SK-N-SH (cell line): Measurements from ENCODE around the gene PICALM. TPM values are rescaled to one million over a fixed set of nuclear protein-coding genes. Genes with fewer than 3 reads are reported as not detected.

Experiments used
- CTCF ChIA-PET: fragments of 300-600, 350-600 bp; formaldehyde crosslinking; extraction: SDS; loops from one replicate; lab custom pipeline; 2021; lab: Yijun Ruan, JAX
- POLR2A ChIA-PET: fragments of 350-600 bp; sonication (Branson Sonifier 250); formaldehyde crosslinking; extraction: SDS; loops from one replicate; lab custom pipeline; 2020; ENCODE audit warnings: antibody characterized with exemption, inconsistent platforms; lab: Yijun Ruan, JAX
- DNase-seq: peaks from one replicate; pipeline ENCODE4 v3.0.0; 2012
- H2AFZ ChIP-seq: fragments of 200-600 bp; sonication (generic); 2 replicates; pipeline ENCODE4 v1.8.1; 2016; ENCODE audit warnings: antibody characterized with exemption, mild to moderate bottlenecking, low read depth
- H3F3A ChIP-seq: fragments of 200-600 bp; sonication (generic); replicated peaks from 2 replicates; pipeline ENCODE3; 2016; ENCODE audit warnings: antibody characterized with exemption, mild to moderate bottlenecking; ENCODE audit not compliant: insufficient read depth
- H3K27ac ChIP-seq, 2 experiments: fragments of 200-500 bp in 1 of 2; fragments of 200-600 bp in 1 of 2; sonication (Bioruptor generic) in 1 of 2; sonication (generic), shearing (Covaris generic) in 1 of 2; 2 replicates each; pipeline versions ENCODE4 v1.5.1 to v1.6.1; 2014 to 2016; ENCODE audit warnings: low read depth in 2 of 2, inconsistent platforms in 1 of 2, low read length in 1 of 2, mild to moderate bottlenecking in 1 of 2, mixed read lengths in 1 of 2
- H3K27me3 ChIP-seq: fragments of 200-600 bp; sonication (generic), shearing (Covaris generic); 2 replicates; pipeline ENCODE4 v1.6.1; 2016; ENCODE audit warnings: mixed run types; ENCODE audit not compliant: insufficient read depth
- H3K36me3 ChIP-seq, 2 experiments: fragments of 200-500 bp in 1 of 2; fragments of 200-600 bp in 1 of 2; sonication (Bioruptor generic) in 1 of 2; sonication (generic) in 1 of 2; replicated peaks in 1 of 2; 2 replicates each; pipeline versions ENCODE3 to v1.5.1; 2014 to 2016; ENCODE audit warnings: low read length in 1 of 2, mild to moderate bottlenecking in 1 of 2; ENCODE audit not compliant: insufficient read depth in 2 of 2, control insufficient read depth in 1 of 2
- H3K4me1 ChIP-seq, 2 experiments: fragments of 200-500 bp in 1 of 2; fragments of 200-600 bp in 1 of 2; sonication (Bioruptor generic) in 1 of 2; sonication (generic), shearing (Covaris generic) in 1 of 2; 2 replicates each; pipeline versions ENCODE4 v1.5.1 to v1.6.1; 2014 to 2016; ENCODE audit warnings: low read depth in 1 of 2, low read length in 1 of 2, mixed run types in 1 of 2; ENCODE audit not compliant: insufficient read depth in 2 of 2, control insufficient read depth in 1 of 2
- H3K4me2 ChIP-seq: fragments of 200-600 bp; sonication (generic), shearing (Covaris generic); 2 replicates; pipeline ENCODE4 v1.6.1; 2017; ENCODE audit warnings: mixed run types
- H3K4me3 ChIP-seq, 2 experiments: fragments of 200-500 bp in 1 of 2; fragments of 200-600 bp in 1 of 2; sonication (Bioruptor generic) in 1 of 2; sonication (generic), shearing (Covaris generic) in 1 of 2; 2 replicates each; pipeline versions ENCODE4 v1.5.1 to v1.8.1; 2014 to 2016; ENCODE audit warnings: low read depth in 2 of 2, inconsistent platforms in 1 of 2, low read length in 1 of 2, mild to moderate bottlenecking in 1 of 2, mixed read lengths in 1 of 2, moderate library complexity in 1 of 2
- H3K79me2 ChIP-seq: fragments of 200-600 bp; sonication (generic); 2 replicates; pipeline ENCODE4 v1.8.1; 2017; ENCODE audit warnings: mild to moderate bottlenecking; ENCODE audit not compliant: insufficient read depth
- H3K9ac ChIP-seq: fragments of 200-600 bp; sonication (generic); 2 replicates; pipeline ENCODE4 v1.6.1; 2017; ENCODE audit warnings: mixed run types
- H3K9me2 ChIP-seq: fragments of 200-600 bp; sonication (generic); 2 replicates; pipeline ENCODE4 v1.6.1; 2017; ENCODE audit warnings: mixed run types
- H3K9me3 ChIP-seq: fragments of 200-600 bp; sonication (generic); 2 replicates; pipeline ENCODE4 v1.6.1; 2017; ENCODE audit warnings: mixed run types, mild to moderate bottlenecking, moderate library complexity
- H4K20me1 ChIP-seq: fragments of 200-600 bp; sonication (generic); 2 replicates; pipeline ENCODE4 v1.6.1; 2017; ENCODE audit warnings: mild to moderate bottlenecking, mixed run types; ENCODE audit not compliant: insufficient read depth
- ELF1 ChIP-seq: IDR thresholded peaks from 2 replicates; pipeline ENCODE4 v1.4.0; 2012
- FOXJ3 ChIP-seq: sonication (generic); formaldehyde crosslinking; IDR thresholded peaks from 2 replicates; pipeline ENCODE4 v1.5.1; 2020; ENCODE audit warnings: mild to moderate bottlenecking, missing genetic modification reagents
- FOXM1 ChIP-seq: IDR thresholded peaks from 2 replicates; pipeline ENCODE4 v1.4.0; 2012; ENCODE audit warnings: low read depth, mild to moderate bottlenecking
- MXI1 ChIP-seq: IDR thresholded peaks from 2 replicates; pipeline ENCODE4 v1.6.1; 2012; ENCODE audit warnings: mild to moderate bottlenecking, low read depth, low read length, improper control_type of control experiment
- RFX5 ChIP-seq: IDR thresholded peaks from 2 replicates; pipeline ENCODE4 v1.6.1; 2012; ENCODE audit warnings: mild to moderate bottlenecking, improper control_type of control experiment, low read length
- SMC3 ChIP-seq: IDR thresholded peaks from 2 replicates; pipeline ENCODE4 v1.6.1; 2012; ENCODE audit warnings: low read depth, low read length, improper control_type of control experiment
- TAF1 ChIP-seq: IDR thresholded peaks from 2 replicates; pipeline ENCODE4 v1.6.1; 2012; ENCODE audit warnings: low read depth, mild to moderate bottlenecking, low read length, moderate library complexity, borderline replicate concordance
- TCF12 ChIP-seq: IDR thresholded peaks from 2 replicates; pipeline ENCODE4 v1.4.0; 2012
- WGBS: methylation state at CpG from one replicate; pipeline ENCODE4 v1.1.6; 2017; ENCODE audit warnings: low lambda C conversion rate; 5-methylcytosine and 5-hydroxymethylcytosine counted together
- polyA plus RNA-seq, 3 experiments: library from polyadenylated mRNA; depleted of rRNA; stranded (reverse); fragments of >200 nt; gene quantifications; 2 replicates each; pipeline ENCODE4 v1.2.3, GENCODE V29; 2012
- TF ChIP-seq, protein P1 (sequence below): IDR thresholded peaks from 2 replicates; pipeline ENCODE4 v1.4.0; 2012; ENCODE audit warnings: low read depth, borderline replicate concordance
- TF ChIP-seq, protein P2 (sequence below): IDR thresholded peaks from 2 replicates; pipeline ENCODE4 v1.6.1; 2012; ENCODE audit warnings: mild to moderate bottlenecking, low read depth, low read length, moderate library complexity

PICALM gene
- polyA plus RNA-seq, 1 of the 3 experiments (the other 2 are of a cell fraction): 103 TPM

DNA sequence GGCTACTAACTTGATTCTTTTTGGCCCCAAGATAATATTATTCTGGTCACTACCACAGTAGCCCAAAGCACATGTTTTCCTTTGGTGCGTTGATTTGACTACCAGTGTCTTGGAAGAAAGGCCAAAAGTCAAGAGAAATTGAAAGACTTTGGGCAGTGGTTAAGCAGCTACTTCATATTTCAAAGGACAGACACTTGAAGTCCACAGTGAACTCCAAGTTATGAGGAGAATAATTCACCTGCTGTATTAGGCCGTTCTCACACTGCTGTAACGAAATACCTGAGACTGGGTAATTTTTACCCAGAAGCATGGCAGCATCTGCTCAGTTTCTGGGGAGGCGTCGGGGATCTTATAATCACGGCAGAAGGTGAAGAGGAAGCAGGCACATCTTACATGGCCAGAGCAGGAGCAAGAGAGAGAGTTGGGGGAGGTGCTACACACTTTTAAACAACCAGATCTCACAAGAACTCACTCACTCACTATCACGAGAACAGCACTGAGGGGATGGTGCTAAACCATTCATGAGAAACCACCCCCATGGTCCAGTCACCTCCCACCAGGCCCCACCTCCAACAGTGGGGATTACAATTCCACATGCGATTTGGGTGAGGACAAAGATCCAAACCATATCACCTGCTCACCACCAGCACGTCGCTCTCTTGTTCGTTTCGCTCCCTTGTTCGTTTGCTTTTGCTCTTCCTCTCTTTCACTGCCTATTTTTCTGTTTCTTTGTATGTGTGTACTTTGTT lies 40.2 kb upstream of the PICALM start:
- Histone ChIP-seq H3K4me2 (no peak overlapping the region), H2AFZ (no peak overlapping the region), H3K27ac (no peak overlapping the region), H3K27me3 (no peaks in the 10 kb centered on the region), H3K9me3 (no peaks in the 10 kb centered on the region), H3F3A (peaks cover 15% of the 10 kb centered on the region), H3K4me1 (0 out of 4 replicates have a peak, but pooled peaks cover 0 to 4% of the 10 kb centered on the region in 2 experiments), H3K36me3 (no peaks in the 10 kb centered on the region), H3K9me2 (no peaks in the 10 kb centered on the region), H4K20me1 (no peaks in the 10 kb centered on the region), H3K9ac (no peak overlapping the region), H3K4me3 (no peak overlapping the region), H3K79me2 (no peaks in the 10 kb centered on the region)
- POLR2A ChIA-PET: no interaction called here
- TF ChIP-seq TCF12 (no peak), FOXM1 (no peak), MXI1 (no peak), FOXJ3 (no peak), RFX5 (no peak)
- TF ChIP-seq, protein P1, sequence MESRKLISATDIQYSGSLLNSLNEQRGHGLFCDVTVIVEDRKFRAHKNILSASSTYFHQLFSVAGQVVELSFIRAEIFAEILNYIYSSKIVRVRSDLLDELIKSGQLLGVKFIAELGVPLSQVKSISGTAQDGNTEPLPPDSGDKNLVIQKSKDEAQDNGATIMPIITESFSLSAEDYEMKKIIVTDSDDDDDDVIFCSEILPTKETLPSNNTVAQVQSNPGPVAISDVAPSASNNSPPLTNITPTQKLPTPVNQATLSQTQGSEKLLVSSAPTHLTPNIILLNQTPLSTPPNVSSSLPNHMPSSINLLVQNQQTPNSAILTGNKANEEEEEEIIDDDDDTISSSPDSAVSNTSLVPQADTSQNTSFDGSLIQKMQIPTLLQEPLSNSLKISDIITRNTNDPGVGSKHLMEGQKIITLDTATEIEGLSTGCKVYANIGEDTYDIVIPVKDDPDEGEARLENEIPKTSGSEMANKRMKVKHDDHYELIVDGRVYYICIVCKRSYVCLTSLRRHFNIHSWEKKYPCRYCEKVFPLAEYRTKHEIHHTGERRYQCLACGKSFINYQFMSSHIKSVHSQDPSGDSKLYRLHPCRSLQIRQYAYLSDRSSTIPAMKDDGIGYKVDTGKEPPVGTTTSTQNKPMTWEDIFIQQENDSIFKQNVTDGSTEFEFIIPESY: no peak
- TF ChIP-seq, protein P2, sequence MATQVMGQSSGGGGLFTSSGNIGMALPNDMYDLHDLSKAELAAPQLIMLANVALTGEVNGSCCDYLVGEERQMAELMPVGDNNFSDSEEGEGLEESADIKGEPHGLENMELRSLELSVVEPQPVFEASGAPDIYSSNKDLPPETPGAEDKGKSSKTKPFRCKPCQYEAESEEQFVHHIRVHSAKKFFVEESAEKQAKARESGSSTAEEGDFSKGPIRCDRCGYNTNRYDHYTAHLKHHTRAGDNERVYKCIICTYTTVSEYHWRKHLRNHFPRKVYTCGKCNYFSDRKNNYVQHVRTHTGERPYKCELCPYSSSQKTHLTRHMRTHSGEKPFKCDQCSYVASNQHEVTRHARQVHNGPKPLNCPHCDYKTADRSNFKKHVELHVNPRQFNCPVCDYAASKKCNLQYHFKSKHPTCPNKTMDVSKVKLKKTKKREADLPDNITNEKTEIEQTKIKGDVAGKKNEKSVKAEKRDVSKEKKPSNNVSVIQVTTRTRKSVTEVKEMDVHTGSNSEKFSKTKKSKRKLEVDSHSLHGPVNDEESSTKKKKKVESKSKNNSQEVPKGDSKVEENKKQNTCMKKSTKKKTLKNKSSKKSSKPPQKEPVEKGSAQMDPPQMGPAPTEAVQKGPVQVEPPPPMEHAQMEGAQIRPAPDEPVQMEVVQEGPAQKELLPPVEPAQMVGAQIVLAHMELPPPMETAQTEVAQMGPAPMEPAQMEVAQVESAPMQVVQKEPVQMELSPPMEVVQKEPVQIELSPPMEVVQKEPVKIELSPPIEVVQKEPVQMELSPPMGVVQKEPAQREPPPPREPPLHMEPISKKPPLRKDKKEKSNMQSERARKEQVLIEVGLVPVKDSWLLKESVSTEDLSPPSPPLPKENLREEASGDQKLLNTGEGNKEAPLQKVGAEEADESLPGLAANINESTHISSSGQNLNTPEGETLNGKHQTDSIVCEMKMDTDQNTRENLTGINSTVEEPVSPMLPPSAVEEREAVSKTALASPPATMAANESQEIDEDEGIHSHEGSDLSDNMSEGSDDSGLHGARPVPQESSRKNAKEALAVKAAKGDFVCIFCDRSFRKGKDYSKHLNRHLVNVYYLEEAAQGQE: no peak
- no peak for DNase-seq
- CTCF ChIA-PET: interaction anchor here (0.9 kb wide), 1 partner anchor 110 kb away, joined by 3 read pairs; no protein-coding TSS in a partner anchor
- WGBS: 90% methylated on average over 13 of the region's 13 CpGs

DNA sequence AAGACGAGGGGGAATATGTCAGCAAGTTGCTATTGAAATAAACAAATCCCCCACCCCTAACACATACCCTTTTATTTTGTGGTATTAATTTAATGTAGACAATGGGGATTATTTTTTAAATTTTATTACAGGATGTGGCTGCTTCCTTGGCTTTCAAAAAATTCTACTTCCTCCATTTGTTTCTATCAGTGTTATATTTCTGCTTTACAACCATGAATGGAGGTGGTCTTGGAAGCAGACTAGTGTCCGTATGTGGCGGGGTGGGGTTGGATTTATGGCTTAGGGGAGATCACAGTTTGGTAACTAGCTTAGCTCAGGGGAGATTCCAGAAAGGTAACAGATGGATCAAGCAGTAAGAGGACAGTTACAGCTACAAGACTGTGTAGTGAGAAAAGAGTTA lies 39.3 kb upstream of the PICALM start:
- Histone ChIP-seq H3K79me2 (no peaks in the 10 kb centered on the region), H3K27me3 (no peaks in the 10 kb centered on the region), H4K20me1 (no peaks in the 10 kb centered on the region), H3F3A (peaks cover 18% of the 10 kb centered on the region), H3K9ac (no peak overlapping the region), H3K4me1 (0 out of 4 replicates have a peak, but pooled peaks cover 0 to 4% of the 10 kb centered on the region in 2 experiments), H3K27ac (no peak overlapping the region), H3K36me3 (no peaks in the 10 kb centered on the region), H3K9me2 (no peaks in the 10 kb centered on the region), H2AFZ (no peak overlapping the region), H3K4me2 (no peak overlapping the region), H3K9me3 (no peaks in the 10 kb centered on the region), H3K4me3 (no peak overlapping the region)
- TF ChIP-seq SMC3 (no peak), ELF1 (no peak), TAF1 (no peak)
- no peak for DNase-seq
- POLR2A ChIA-PET: no interaction called here
- CTCF ChIA-PET: interaction anchor here (0.9 to 1.3 kb wide), 2 partner anchors 66 to 111 kb away, joined by 3 read pairs; no protein-coding TSS in a partner anchor
- WGBS: 94% methylated on average over 3 of the region's 3 CpGs
